Measurements from ENCODE around the gene NRIP3.

The NRIP3 gene

GRCh38 chr11:9003573-9004182 lies at the start of gene NRIP3:
NRIP3 (minus strand) TSS chr11:9004001; CDS start chr11:9003935, 66 bp downstream.
- peak; percentile 34 to 64 for DNase-seq (ENCODE audit: low read depth in 2 of 2)

- DNase-seq (ENCODE audit: low read depth in 2 of 2) = no peak
Measured at GRCh38 chr11:9052316-9052715, 48.5 kb upstream of the NRIP3 start.

- no peak for DNase-seq (ENCODE audit: low read depth in 2 of 2)
Measured at GRCh38 chr11:9049959-9050358, 46.2 kb upstream of the NRIP3 start.

- DNase-seq (ENCODE audit: low read depth in 2 of 2) = no peak
Measured at GRCh38 chr11:9047964-9048523, 44.2 kb upstream of the NRIP3 start.

GRCh38 chr11:9046481-9046880 lies 42.7 kb upstream of the NRIP3 start:
- no peak for DNase-seq (ENCODE audit: low read depth in 2 of 2)

GRCh38 chr11:9042488-9042887 lies 38.7 kb upstream of the NRIP3 start:
- no peak for DNase-seq (ENCODE audit: low read depth in 2 of 2)

GRCh38 chr11:9041747-9042146 lies 37.9 kb upstream of the NRIP3 start:
- no peak for DNase-seq (ENCODE audit: low read depth in 2 of 2)

- no peak for DNase-seq (ENCODE audit: low read depth in 2 of 2)
Measured at GRCh38 chr11:9040410-9040809, 36.6 kb upstream of the NRIP3 start.

- no peak for DNase-seq (ENCODE audit: low read depth in 2 of 2)
Measured at GRCh38 chr11:9039863-9040262, 36.1 kb upstream of the NRIP3 start.

GRCh38 chr11:9039198-9039597 lies 35.4 kb upstream of the NRIP3 start:
- DNase-seq (ENCODE audit: low read depth in 2 of 2) = no peak

- no peak for DNase-seq (ENCODE audit: low read depth in 2 of 2)
Measured at GRCh38 chr11:9038541-9038940, 34.7 kb upstream of the NRIP3 start.

GRCh38 chr11:9037963-9038362 lies 34.2 kb upstream of the NRIP3 start:
- DNase-seq (ENCODE audit: low read depth in 2 of 2) = no peak

GRCh38 chr11:9037046-9037780 lies 33.4 kb upstream of the NRIP3 start:
- no peak for DNase-seq (ENCODE audit: low read depth in 2 of 2)

- DNase-seq (ENCODE audit: low read depth in 2 of 2) = no peak
Measured at GRCh38 chr11:9030601-9031000, 26.8 kb upstream of the NRIP3 start.

GRCh38 chr11:9029422-9029821 lies 25.6 kb upstream of the NRIP3 start:
- no peak for DNase-seq (ENCODE audit: low read depth in 2 of 2)

- no peak for DNase-seq (ENCODE audit: low read depth in 2 of 2)
Measured at GRCh38 chr11:9028581-9028980, 24.8 kb upstream of the NRIP3 start.

- DNase-seq (ENCODE audit: low read depth in 2 of 2) = no peak
Measured at GRCh38 chr11:9025101-9025850, 21.5 kb upstream of the NRIP3 start.

GRCh38 chr11:9022961-9023680 lies 19.3 kb upstream of the NRIP3 start:
- DNase-seq (ENCODE audit: low read depth in 2 of 2) = no peak

- no peak for DNase-seq (ENCODE audit: low read depth in 2 of 2)
Measured at GRCh38 chr11:9020916-9021315, 17.1 kb upstream of the NRIP3 start.

- DNase-seq (ENCODE audit: low read depth in 2 of 2) = no peak
Measured at GRCh38 chr11:9019861-9020260, 16.1 kb upstream of the NRIP3 start.

GRCh38 chr11:9017773-9018172 lies 14.0 kb upstream of the NRIP3 start:
- no peak for DNase-seq (ENCODE audit: low read depth in 2 of 2)
